Measurements from ENCODE around the gene ABTB2. TPM values are rescaled to one million over a fixed set of nuclear protein-coding genes. Genes with fewer than 3 reads are reported as not detected.

The ABTB2 gene
- total RNA-seq, 1 experiment from 2014 or later: 3.6 TPM

GRCh38 chr11:34135439-34135838, 222.4 kb downstream of the ABTB2 start:
- Histone ChIP-seq H3K9me3 (no peaks in the 10 kb centered on the region), H3K36me3 (ENCODE audit: control insufficient read depth, insufficient read depth, low read length) (peaks cover 2% of the 10 kb centered on the region), H3K4me1 (no peaks in the 10 kb centered on the region), H3K4me3 (ENCODE audit: low read depth, low read length) (no peak overlapping the region), H3K27me3 (replicated peaks; ENCODE audit: control insufficient read depth, insufficient read depth, low read length) (no peaks in the 10 kb centered on the region)
- TF ChIP-seq, protein P1, sequence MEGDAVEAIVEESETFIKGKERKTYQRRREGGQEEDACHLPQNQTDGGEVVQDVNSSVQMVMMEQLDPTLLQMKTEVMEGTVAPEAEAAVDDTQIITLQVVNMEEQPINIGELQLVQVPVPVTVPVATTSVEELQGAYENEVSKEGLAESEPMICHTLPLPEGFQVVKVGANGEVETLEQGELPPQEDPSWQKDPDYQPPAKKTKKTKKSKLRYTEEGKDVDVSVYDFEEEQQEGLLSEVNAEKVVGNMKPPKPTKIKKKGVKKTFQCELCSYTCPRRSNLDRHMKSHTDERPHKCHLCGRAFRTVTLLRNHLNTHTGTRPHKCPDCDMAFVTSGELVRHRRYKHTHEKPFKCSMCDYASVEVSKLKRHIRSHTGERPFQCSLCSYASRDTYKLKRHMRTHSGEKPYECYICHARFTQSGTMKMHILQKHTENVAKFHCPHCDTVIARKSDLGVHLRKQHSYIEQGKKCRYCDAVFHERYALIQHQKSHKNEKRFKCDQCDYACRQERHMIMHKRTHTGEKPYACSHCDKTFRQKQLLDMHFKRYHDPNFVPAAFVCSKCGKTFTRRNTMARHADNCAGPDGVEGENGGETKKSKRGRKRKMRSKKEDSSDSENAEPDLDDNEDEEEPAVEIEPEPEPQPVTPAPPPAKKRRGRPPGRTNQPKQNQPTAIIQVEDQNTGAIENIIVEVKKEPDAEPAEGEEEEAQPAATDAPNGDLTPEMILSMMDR (IDR thresholded peaks at IDR 0.05; ENCODE audit: insufficient read depth in 1 of 2, low read depth in 1 of 2, low read length in 1 of 2, severe bottlenecking in 1 of 2, unreplicated experiment in 1 of 2): no peak
- no peak overlapping the region for H3K4me3 Mint-ChIP-seq (ENCODE audit: unreplicated experiment)
- no peak for DNase-seq
- H3K36me3 Mint-ChIP-seq (ENCODE audit: insufficient read depth, unreplicated experiment): peaks cover 68% of the 10 kb centered on the region
- no peaks in the 10 kb centered on the region for H3K9me3 Mint-ChIP-seq (ENCODE audit: unreplicated experiment)
- no peaks in the 10 kb centered on the region for H3K27me3 Mint-ChIP-seq (ENCODE audit: insufficient read depth, unreplicated experiment)
- no TSS peak for BruUV-seq (replicated peaks)
- POLR2A ChIA-PET: no interaction called here
- no peaks in the 10 kb centered on the region for H3K4me1 Mint-ChIP-seq (ENCODE audit: low read depth, unreplicated experiment)
- CTCF ChIA-PET: no interaction called here
- intact Hi-C loops (cut with micrococcal nuclease; ENCODE audit: unreplicated experiment): no loop called here
- H3K27ac Mint-ChIP-seq (ENCODE audit: unreplicated experiment): no peak overlapping the region

GRCh38 chr11:34134765-34135164, 223.0 kb downstream of the ABTB2 start:
- Mint-ChIP-seq H3K27me3 (ENCODE audit: insufficient read depth, unreplicated experiment) (no peaks in the 10 kb centered on the region), H3K27ac (ENCODE audit: unreplicated experiment) (no peak overlapping the region), H3K4me3 (ENCODE audit: unreplicated experiment) (no peak overlapping the region), H3K4me1 (ENCODE audit: low read depth, unreplicated experiment) (no peaks in the 10 kb centered on the region), H3K9me3 (ENCODE audit: unreplicated experiment) (no peaks in the 10 kb centered on the region), H3K36me3 (ENCODE audit: insufficient read depth, unreplicated experiment) (peaks cover 70% of the 10 kb centered on the region)
- Histone ChIP-seq H3K27me3 (replicated peaks; ENCODE audit: control insufficient read depth, insufficient read depth, low read length) (no peaks in the 10 kb centered on the region), H3K36me3 (ENCODE audit: control insufficient read depth, insufficient read depth, low read length) (peaks cover 2% of the 10 kb centered on the region), H3K4me1 (no peaks in the 10 kb centered on the region), H3K9me3 (no peaks in the 10 kb centered on the region), H3K4me3 (ENCODE audit: low read depth, low read length) (no peak overlapping the region)
- DNase-seq: no peak
- no TSS peak for BruUV-seq (replicated peaks)
- CTCF ChIA-PET: no interaction called here
- POLR2A ChIA-PET: no interaction called here
- TF ChIP-seq, protein P1 (IDR thresholded peaks at IDR 0.05; ENCODE audit: insufficient read depth in 1 of 2, low read depth in 1 of 2, low read length in 1 of 2, severe bottlenecking in 1 of 2, unreplicated experiment in 1 of 2): no peak
- intact Hi-C loops (cut with micrococcal nuclease; ENCODE audit: unreplicated experiment): no loop called here

DNA sequence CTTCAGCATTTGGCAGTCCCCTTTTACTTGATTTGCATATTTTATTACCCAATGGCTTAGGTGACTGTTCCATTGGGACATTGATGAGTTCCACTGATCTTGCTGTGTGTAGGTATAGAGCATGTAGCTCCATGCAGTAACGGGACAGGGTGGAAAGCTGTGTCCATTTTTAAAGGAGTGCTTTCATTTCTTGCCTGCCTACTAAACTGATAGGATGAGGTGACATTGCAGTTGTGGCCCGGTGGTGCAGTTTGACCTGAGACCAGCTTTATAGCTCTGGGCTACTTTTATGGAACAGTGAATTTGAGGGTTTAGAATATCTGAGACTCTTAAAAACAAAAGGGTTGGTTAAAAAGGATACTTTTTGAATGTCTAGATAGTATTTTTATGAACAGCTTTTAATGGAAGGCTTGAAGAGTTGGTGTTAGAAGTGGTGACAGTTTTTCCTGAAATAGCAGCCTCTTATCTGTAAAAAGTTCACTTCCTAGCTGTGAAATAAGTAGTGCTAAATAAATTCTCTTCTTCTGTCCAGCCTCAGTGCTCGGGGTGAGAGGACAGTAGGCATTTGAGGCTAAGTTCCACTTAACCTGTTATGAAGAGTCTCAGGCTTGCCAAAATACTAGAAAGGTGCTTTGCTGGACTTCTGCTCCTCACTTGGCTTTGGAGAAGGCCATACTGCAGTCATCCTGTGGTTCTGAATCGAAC, 225.4 kb downstream of the ABTB2 start:
- TF ChIP-seq, protein P1 (IDR thresholded peaks at IDR 0.05; ENCODE audit: insufficient read depth in 1 of 2, low read depth in 1 of 2, low read length in 1 of 2, severe bottlenecking in 1 of 2, unreplicated experiment in 1 of 2): no peak
- DNase-seq: no peak
- Histone ChIP-seq H3K36me3 (ENCODE audit: control insufficient read depth, insufficient read depth, low read length) (peaks cover 2% of the 10 kb centered on the region), H3K4me1 (no peaks in the 10 kb centered on the region), H3K4me3 (ENCODE audit: low read depth, low read length) (no peak overlapping the region), H3K27me3 (replicated peaks; ENCODE audit: control insufficient read depth, insufficient read depth, low read length) (no peaks in the 10 kb centered on the region), H3K9me3 (no peaks in the 10 kb centered on the region)
- H3K9me3 Mint-ChIP-seq (ENCODE audit: unreplicated experiment): no peaks in the 10 kb centered on the region
- no peak overlapping the region for H3K4me3 Mint-ChIP-seq (ENCODE audit: unreplicated experiment)
- no peak overlapping the region for H3K27ac Mint-ChIP-seq (ENCODE audit: unreplicated experiment)
- no peaks in the 10 kb centered on the region for H3K4me1 Mint-ChIP-seq (ENCODE audit: low read depth, unreplicated experiment)
- H3K27me3 Mint-ChIP-seq (ENCODE audit: insufficient read depth, unreplicated experiment): no peaks in the 10 kb centered on the region
- ChIA-PET POLR2A (no interaction called here), CTCF (interaction anchor here (0.6 kb wide), 2 partner anchors 29 to 42 kb away, joined by 3 read pairs; no protein-coding TSS in a partner anchor)
- peaks cover 71% of the 10 kb centered on the region for H3K36me3 Mint-ChIP-seq (ENCODE audit: insufficient read depth, unreplicated experiment)
- intact Hi-C loops (cut with micrococcal nuclease; ENCODE audit: unreplicated experiment): no loop called here
- no TSS peak for BruUV-seq (replicated peaks)

Data from Caco-2 (cell line).